Activated CD4-positive, CD25-positive, alpha-beta regulatory T cell treated with anti-CD3 and anti-CD28 coated beads, Interleukin-2, amount 50 U/mL, for 24 hours (primary cell): ENCODE measurements around the gene TCAIM.
"Not testable (repeated sequence)": the region's sequence is repeated elsewhere in the genome, so short reads cannot be mapped to it uniquely, and the experiment has no call there.

ENCODE experiments used
- ATAC-seq, 2 donors: fragments of 150-1000 bp; cut with Tn5 transposase; one replicate each; pipeline ENCODE4 v1.10.0; 2021; ENCODE audit warnings: mild to moderate bottlenecking in 1 of 2, moderate library complexity in 1 of 2

The TCAIM gene

GRCh38 chr3:44348993-44349392, 10.4 kb downstream of the TCAIM start:
- ATAC-seq, result no peak

GRCh38 chr3:44353355-44353924, 14.9 kb downstream of the TCAIM start:
- no peak for ATAC-seq

GRCh38 chr3:44355362-44356033, 16.9 kb downstream of the TCAIM start:
- ATAC-seq, result no peak

- ATAC-seq, result no peak
Measured at GRCh38 chr3:44359146-44359751, 20.7 kb downstream of the TCAIM start.

- ATAC-seq, result no peak
Measured at GRCh38 chr3:44363591-44363990, 25.0 kb downstream of the TCAIM start.

DNA sequence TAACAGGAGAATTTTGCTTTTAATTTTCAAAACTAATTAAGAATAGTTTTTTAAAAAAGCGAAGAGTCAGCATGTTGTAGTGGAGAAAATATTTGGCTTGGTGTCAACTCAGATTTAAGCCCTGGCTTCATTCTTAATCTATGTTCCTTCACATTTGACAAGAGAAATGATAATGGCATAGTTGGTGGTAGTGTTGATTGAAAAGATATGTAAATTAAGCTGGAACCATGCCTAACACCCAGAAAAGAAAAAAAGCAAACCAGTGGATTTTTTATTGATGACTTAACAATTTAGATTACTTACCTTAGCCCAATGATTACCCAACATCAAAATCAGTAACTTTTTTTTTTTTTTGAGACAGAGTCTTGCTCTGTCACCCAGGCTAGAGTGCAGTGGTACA, 27.4 kb downstream of the TCAIM start:
- ATAC-seq, result no peak

- ATAC-seq, result no peak
Measured at GRCh38 chr3:44375450-44375849, 36.9 kb downstream of the TCAIM start.

DNA sequence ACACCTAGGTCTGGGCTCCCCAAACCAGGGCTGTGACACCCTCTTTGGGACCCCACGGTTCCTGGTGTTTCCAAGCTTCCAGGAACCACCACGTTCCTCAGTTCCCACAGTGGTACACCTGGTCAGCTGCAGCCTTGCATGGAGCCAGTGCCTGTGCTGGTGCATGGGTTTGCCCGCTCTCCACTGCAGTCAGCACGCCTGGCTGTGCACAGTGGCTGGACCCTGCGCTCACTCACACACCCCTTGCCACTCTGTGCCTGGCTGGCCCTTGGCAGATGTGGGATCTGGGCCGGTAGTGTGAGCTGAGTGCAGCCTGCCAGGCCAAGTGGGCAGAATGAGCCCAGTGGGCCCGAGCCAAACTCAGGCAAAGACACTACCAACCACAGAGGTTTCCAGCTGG, 48.8 kb downstream of the TCAIM start:
- ATAC-seq, result no peak

DNA sequence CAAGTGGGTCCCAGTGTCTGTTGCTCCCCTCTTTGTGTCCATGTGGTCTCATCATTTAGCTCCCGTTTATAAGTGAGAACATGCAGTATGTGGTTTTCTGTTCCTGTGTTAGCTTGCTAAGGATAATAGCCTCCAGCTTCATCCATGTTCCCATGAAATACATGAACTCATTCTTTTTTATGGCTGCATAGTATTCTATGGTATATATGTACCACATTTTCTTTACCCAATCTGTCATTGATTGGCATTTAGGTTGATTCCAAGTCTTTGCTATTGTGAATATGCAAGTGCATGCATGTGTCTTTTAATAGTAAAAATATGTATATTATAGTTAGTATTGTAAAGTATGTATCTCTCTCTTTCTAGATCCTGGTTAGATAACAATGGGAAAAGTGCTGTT, 53.9 kb downstream of the TCAIM start:
- ATAC-seq, result no peak

DNA sequence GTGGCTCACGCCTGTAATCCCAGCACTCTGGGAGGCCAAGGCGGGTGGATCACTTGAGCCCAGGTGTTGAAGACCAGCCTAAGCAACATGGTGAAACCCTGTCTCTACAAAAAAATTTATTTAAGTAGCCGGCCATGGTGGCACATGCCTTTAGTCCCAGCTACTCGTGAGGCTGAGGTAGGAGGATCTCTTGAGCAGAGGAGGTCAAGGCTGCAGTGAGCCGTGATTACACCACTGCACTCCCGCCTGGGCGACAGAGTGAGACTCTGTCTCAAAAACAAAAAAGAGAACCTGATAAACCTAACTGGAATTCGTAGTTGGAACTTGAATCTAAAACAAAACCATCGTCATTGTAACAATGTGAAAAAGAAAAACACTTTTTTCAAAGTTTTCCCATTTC, 57.1 kb downstream of the TCAIM start:
- no peak for ATAC-seq

DNA sequence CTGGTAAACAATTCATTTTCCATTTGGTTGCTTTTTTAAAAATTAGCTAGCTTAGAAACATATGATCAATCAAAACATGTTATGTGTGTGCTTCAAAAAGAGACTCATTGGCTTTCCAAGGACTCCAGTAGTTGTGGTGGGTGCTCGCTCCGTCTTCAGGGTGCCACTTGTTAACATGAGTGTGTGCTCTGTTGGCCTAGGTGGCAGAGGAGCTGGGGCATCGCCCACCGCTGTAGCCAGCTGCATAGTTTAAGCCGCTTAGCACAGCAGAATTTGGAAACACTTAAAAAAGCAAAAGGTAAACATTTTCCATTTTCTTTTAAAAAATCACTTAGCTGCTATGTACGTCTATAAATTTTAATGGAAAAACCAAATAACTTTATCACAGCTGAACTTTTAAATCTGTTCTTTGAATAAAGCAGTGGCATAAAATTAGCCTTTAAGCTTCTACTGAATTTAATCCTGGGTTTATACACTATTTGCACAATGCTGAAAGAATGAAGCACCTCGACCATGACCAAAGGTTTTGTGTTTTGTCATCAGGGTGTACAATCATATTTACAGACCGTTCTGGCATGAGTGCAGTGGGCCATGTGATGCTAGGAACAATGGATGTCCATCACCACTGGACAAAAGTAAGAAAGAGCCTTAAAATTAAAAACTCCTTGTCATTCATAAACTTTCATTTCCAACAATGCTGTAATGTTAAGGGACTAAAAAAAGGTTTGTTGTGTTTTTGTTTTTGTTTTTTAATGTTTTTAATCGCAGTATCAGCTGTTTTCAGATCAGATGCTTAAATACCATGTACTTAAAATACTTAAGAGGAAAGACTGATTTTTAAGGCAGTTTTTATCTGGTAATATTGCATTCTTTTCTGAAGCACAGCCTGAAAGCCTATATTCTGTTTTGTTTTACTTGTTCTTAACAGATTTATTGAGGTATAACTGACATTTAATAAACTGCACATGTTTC, 57.9 kb downstream of the TCAIM start:
- no peak for ATAC-seq

GRCh38 chr3:44398271-44398670, 59.7 kb downstream of the TCAIM start:
- ATAC-seq, result not testable (repeated sequence)

DNA sequence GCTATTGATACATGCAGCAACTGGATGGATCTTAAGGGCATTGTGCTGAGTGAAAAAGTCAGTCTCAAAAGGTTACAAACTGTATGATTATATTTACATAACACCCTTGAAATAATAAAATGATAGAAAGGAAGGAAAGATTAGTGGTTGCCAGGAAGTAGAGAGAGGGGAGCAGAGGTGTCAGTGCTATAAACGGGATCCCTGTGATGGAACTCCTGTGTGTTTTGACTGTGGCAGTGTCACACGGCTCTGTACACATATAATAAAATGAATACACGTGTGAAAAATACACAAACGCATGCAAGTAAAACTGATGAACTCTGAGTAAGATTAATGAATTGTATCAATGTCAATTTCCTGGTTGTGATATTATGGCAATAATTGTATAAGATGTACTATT, 60.3 kb downstream of the TCAIM start:
- ATAC-seq, result no peak

- ATAC-seq, result no peak
Measured at GRCh38 chr3:44400771-44401170, 62.2 kb downstream of the TCAIM start.

DNA sequence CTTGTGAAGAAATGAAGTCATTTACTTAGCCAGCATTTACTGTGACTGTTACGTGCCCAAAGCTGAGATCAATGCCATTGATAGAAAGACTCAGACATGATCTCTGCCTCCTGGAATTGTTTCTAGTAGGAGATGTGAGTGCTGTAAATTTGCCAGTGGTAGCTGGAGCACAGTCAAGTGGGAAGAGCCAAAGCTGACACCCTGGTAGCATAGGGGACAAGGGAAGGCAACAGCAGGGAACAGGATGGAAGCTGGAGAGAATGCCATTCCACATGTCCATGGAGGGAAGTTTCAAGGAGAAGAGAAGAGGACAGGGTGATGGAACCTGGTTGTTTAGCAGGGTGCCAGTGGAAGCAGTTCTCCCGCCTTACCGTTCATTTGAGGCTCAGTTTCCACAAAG, 64.0 kb downstream of the TCAIM start:
- ATAC-seq, result no peak

DNA sequence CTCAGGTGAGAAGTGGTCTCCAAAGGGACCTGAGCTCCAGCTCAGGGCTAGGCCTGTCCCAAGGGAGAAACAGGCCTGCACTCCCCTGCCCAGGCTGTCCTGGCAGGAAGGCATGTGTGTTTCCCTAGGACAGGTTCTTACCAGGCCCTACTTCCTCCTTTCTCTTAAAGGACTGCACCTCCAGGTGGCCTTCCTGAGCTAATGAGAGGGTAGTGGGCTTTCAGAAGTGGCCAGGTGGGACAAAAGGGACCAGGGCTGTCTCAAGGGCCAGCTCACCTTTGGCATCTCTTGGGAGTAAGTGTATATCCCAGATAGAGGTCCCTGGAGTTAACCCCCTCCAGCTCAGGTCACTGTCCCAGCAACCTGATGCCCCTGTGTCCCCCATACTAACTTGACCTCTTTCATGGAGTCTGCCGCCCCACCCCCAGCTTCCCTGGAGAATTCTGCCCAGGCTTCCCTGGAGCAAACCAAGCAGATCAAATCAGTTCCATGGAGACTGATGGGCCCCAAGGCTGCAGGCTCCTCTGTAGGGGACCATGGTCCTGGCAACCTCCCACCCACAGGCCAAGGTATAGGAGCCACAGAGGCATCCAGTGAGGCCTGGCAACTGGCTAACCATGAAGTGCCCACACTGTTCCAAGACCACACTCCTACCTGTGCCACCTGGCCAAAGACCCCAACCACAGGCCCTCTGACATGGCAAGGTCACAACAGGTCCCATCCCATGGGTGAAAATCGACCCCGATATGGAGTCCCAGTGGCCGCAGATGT, 71.3 kb downstream of the TCAIM start:
- no peak for ATAC-seq

DNA sequence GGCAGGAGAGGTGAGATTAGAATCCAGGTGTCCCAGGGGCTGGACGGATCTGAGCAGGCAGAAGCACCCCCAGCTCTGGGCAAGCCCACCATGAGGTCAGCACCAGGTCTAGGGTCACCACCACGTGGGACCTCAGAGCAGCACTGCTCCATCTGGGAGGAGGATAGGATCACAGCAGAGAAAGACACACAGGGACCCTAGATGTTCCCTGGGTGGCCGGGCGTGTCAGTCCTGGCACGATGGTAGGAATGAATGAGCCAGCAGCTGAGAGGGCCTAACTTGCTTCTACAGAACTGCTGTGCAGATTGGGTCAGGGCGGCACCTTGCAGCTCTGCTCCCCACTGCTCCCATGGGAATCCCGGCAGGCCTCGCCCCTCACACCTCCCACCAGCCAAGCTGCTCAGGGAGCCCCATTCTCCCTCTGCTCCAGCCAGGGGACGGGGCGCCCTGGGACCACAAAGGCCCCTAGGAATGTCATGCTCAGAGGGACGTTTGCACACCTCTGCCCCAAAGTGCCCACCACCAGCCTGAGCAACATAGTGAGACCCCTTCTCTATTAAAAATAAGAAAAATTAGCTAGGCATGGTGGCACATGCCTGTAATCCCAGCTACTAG, 72.6 kb downstream of the TCAIM start:
- ATAC-seq, result no peak

DNA sequence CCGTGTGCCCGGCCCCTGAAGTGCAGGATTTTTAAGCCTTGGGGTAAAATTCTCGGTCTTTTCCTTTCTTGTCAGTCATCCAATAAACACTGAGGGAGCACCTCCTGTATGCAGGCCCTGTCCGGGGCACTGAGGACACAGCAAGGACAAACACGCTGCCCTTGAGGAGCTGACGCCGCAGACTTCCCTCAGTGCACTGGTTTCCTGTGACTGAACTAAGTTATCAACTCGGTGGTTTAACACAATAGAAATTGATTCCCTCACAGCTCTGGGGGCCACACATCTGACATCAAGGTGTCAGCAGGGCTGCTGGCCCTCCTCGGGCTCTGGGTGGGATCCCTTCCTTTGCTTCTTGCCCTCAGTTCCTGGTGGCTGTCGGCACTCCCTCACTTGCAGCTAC, 73.8 kb downstream of the TCAIM start:
- no peak for ATAC-seq

DNA sequence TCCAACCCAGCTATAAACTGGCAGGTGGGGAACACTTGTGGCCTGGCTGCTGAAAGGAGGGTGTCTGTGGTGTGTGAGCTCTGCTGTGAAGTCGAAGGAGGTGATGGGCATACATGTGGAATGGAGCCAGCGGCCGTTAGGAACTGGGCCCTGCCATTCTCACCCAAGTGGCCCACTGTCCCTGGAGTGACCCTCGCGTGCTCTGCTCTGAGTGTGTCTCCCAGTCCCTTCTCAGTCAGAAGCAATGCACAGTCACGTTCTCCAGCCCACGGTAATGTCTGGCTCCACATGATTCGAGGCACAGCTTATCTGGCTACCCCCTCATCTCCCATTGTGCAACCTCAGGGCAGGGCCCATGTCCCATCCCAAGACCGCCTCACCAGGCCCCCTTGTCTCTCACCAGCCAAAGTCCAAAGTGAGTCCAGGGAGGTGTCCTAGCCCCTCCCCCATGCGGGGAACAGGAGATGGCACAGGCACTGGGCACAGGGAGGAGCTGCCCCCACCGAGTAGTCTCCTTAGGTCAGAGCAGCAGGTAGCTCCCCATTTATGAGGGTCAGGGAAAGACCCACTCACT, 76.0 kb downstream of the TCAIM start:
- ATAC-seq, result no peak

GRCh38 chr3:44415421-44415820, 76.9 kb downstream of the TCAIM start:
- no peak for ATAC-seq
